ENCODE measurements around the gene SLC41A3. TPM values are rescaled to one million over a fixed set of nuclear protein-coding genes. Genes with fewer than 3 reads are reported as not detected.
A peak's percentile ranks its signal among the peaks of the same experiment; 100 is the strongest.

SLC41A3 gene
- total RNA-seq (2014; rRNA removed; shearing (Covaris generic)): 39.6 and 56.0 TPM in 2 replicates
- polyA plus RNA-seq (2016; fragmentation: Nextera tagmentation; extraction: Ambion mirVana): 19.8 and 22.7 TPM in 2 replicates

GRCh38 chr3:126083913-126084767, at the start of gene SLC41A3:
TSS of gene SLC41A3 (minus strand) at chr3:126084124. CDS start at chr3:126068219, 15,905 bp downstream.
- H4K20me1 ChIP-seq (ENCODE audit: insufficient read depth): no peaks in the 10 kb centered on the region
- H3K27me3 ChIP-seq (replicated peaks; ENCODE audit: insufficient read depth): no peaks in the 10 kb centered on the region
- peak within 1 kb of the TSS; percentile 83 for H3K4me3 ChIP-seq
- 1 to 2% methylated on average over 24 to 72 of the region's 72 CpGs for WGBS, 2 experiments (ENCODE audit: low coverage in 1 of 2, low lambda C conversion rate in 2 of 2, missing lambda C conversion rate in 2 of 2)
- in situ Hi-C loops (cut with MboI): no loop called here
- no peaks in the 10 kb centered on the region for H3K36me3 ChIP-seq (ENCODE audit: low read depth)
- H3K9me3 ChIP-seq (ENCODE audit: low read depth): peaks cover 4% of the 10 kb centered on the region
- H3K27ac ChIP-seq: 0 out of 2 replicates have a peak within 1 kb of the TSS, but pooled peaks have one; percentile 3
- peak within 1 kb of the TSS; percentile 81 for H3K9ac ChIP-seq
- H3F3A ChIP-seq (ENCODE audit: insufficient read depth): no peaks in the 10 kb centered on the region
- no peaks in the 10 kb centered on the region for H3K9me2 ChIP-seq (ENCODE audit: insufficient read depth)
- H2AFZ ChIP-seq: peak within 1 kb of the TSS; percentile 92
- no peaks in the 10 kb centered on the region for H3K79me2 ChIP-seq (ENCODE audit: insufficient read depth)
- peak within 1 kb of the TSS; percentile 85 for H3K4me2 ChIP-seq (ENCODE audit: unreplicated experiment)
- 0 out of 2 replicates have a peak, but pooled peaks cover 3% of the 10 kb centered on the region for H3K4me1 ChIP-seq (ENCODE audit: insufficient read depth)
- no peak for TF ChIP-seq EZH2phosphoT487 (IDR thresholded peaks at IDR 0.05; ENCODE audit: insufficient read depth, low read depth)
- no peak for TF ChIP-seq EZH2 (IDR thresholded peaks at IDR 0.05; ENCODE audit: insufficient read depth, poor library complexity, severe bottlenecking)
- peak; percentile 87 for DNase-seq

GRCh38 chr3:126133606-126134005, 49.7 kb upstream of the SLC41A3 start:
- no peaks in the 10 kb centered on the region for H3K79me2 ChIP-seq (ENCODE audit: insufficient read depth)
- H3K27ac ChIP-seq: no peak overlapping the region
- H3F3A ChIP-seq (ENCODE audit: insufficient read depth): no peaks in the 10 kb centered on the region
- no peaks in the 10 kb centered on the region for H4K20me1 ChIP-seq (ENCODE audit: insufficient read depth)
- H3K9me3 ChIP-seq (ENCODE audit: low read depth): no peaks in the 10 kb centered on the region
- H3K4me3 ChIP-seq: no peak overlapping the region
- in situ Hi-C loops (cut with MboI): loop anchor here (10.0 kb wide), 1 partner anchor 261 kb away; the partner anchor contains the start of gene CFAP100
- H3K4me1 ChIP-seq (ENCODE audit: insufficient read depth): no peaks in the 10 kb centered on the region
- H2AFZ ChIP-seq: no peak overlapping the region
- WGBS, 2 experiments (ENCODE audit: low coverage in 1 of 2, low lambda C conversion rate in 2 of 2, missing lambda C conversion rate in 2 of 2): 31 to 46% methylated on average over 6 of the region's 6 CpGs
- H3K9me2 ChIP-seq (ENCODE audit: insufficient read depth): no peaks in the 10 kb centered on the region
- peaks cover 6% of the 10 kb centered on the region for H3K27me3 ChIP-seq (replicated peaks; ENCODE audit: insufficient read depth)
- H3K4me2 ChIP-seq (ENCODE audit: unreplicated experiment): no peak overlapping the region
- TF ChIP-seq EZH2 (IDR thresholded peaks at IDR 0.05; ENCODE audit: insufficient read depth, poor library complexity, severe bottlenecking) (no peak), EZH2phosphoT487 (IDR thresholded peaks at IDR 0.05; ENCODE audit: insufficient read depth, low read depth) (no peak)
- no peaks in the 10 kb centered on the region for H3K36me3 ChIP-seq (ENCODE audit: low read depth)
- no peak overlapping the region for H3K9ac ChIP-seq
- DNase-seq: no peak

- H3K27me3 ChIP-seq (replicated peaks; ENCODE audit: insufficient read depth): peaks cover 3% of the 10 kb centered on the region; the same call in 1 of the 2 replicates
- in situ Hi-C loops (cut with MboI): loop anchor here (10.0 kb wide), 1 partner anchor 262 kb away; the partner anchor contains the start of gene CFAP100
- H3K4me2 ChIP-seq (ENCODE audit: unreplicated experiment): no peak overlapping the region
- 35 to 41% methylated on average over 14 of the region's 14 CpGs for WGBS, 2 experiments (ENCODE audit: low coverage in 1 of 2, low lambda C conversion rate in 2 of 2, missing lambda C conversion rate in 2 of 2)
- no peaks in the 10 kb centered on the region for H3K4me1 ChIP-seq (ENCODE audit: insufficient read depth)
- H3K9me2 ChIP-seq (ENCODE audit: insufficient read depth): no peaks in the 10 kb centered on the region
- H3K9ac ChIP-seq: no peak overlapping the region
- no peak overlapping the region for H3K4me3 ChIP-seq
- H4K20me1 ChIP-seq (ENCODE audit: insufficient read depth): no peaks in the 10 kb centered on the region
- H3K27ac ChIP-seq: no peak overlapping the region
- H3K79me2 ChIP-seq (ENCODE audit: insufficient read depth): no peaks in the 10 kb centered on the region
- no peaks in the 10 kb centered on the region for H3K9me3 ChIP-seq (ENCODE audit: low read depth)
- no peak overlapping the region for H2AFZ ChIP-seq
- DNase-seq: peak; percentile 44
- no peaks in the 10 kb centered on the region for H3F3A ChIP-seq (ENCODE audit: insufficient read depth)
- no peak for TF ChIP-seq EZH2phosphoT487 (IDR thresholded peaks at IDR 0.05; ENCODE audit: insufficient read depth, low read depth)
- no peak for TF ChIP-seq EZH2 (IDR thresholded peaks at IDR 0.05; ENCODE audit: insufficient read depth, poor library complexity, severe bottlenecking)
- no peaks in the 10 kb centered on the region for H3K36me3 ChIP-seq (ENCODE audit: low read depth)
Observed at GRCh38 chr3:126132751-126133511, 49.0 kb upstream of the SLC41A3 start.
